SK-N-SH treated with all-trans-retinoic acid at 6 μM for 48 hours (cell line): ENCODE data around the gene ARID3A.

Experiments
- ARNTL ChIP-seq: fragments of 450-650 bp; formaldehyde crosslinking; IDR thresholded peaks from 2 replicates; pipeline ENCODE4 v1.5.0; 2020; ENCODE audit warnings: low read depth, mild to moderate bottlenecking, moderate library complexity, borderline replicate concordance
- BACH2 ChIP-seq: fragments of 250-450 bp; sonication (Bioruptor Pico); IDR thresholded peaks from 2 replicates; pipeline ENCODE4 v1.9.0; 2021; ENCODE audit warnings: mild to moderate bottlenecking, borderline replicate concordance
- CSDC2 ChIP-seq: fragments of 250-450 bp; sonication (Bioruptor Pico); IDR thresholded peaks from 2 replicates; pipeline ENCODE4 v1.5.0; 2020; ENCODE audit warnings: mild to moderate bottlenecking, moderate library complexity
- PATZ1 ChIP-seq: fragments of 250-450 bp; sonication (Bioruptor Pico); IDR thresholded peaks from 2 replicates; pipeline ENCODE4 v1.8.0; 2020; ENCODE audit warnings: mild to moderate bottlenecking, moderate library complexity, borderline replicate concordance
- PPARA ChIP-seq: fragments of 250-450 bp; sonication (Bioruptor Pico); IDR thresholded peaks from 2 replicates; pipeline ENCODE4 v1.5.0; 2020; ENCODE audit warnings: mild to moderate bottlenecking, borderline replicate concordance
- TCF4 ChIP-seq: fragments of 250-450 bp; sonication (Bioruptor Pico); IDR thresholded peaks from 2 replicates; pipeline ENCODE4 v1.8.0; 2021; ENCODE audit warnings: mild to moderate bottlenecking, moderate library complexity, borderline replicate concordance
- TOX ChIP-seq: fragments of 250-450 bp; sonication (Bioruptor Pico); IDR thresholded peaks from 2 replicates; pipeline ENCODE4 v1.8.0; 2021; ENCODE audit warnings: mild to moderate bottlenecking, moderate library complexity, borderline replicate concordance
- ZC3H10 ChIP-seq: fragments of 250-450 bp; sonication (Bioruptor Pico); IDR thresholded peaks from 2 replicates; pipeline ENCODE4 v1.5.1; 2021; ENCODE audit warnings: mild to moderate bottlenecking, moderate library complexity
- ZFP3 ChIP-seq: fragments of 250-450 bp; sonication (Bioruptor Pico); IDR thresholded peaks from 2 replicates; pipeline ENCODE4 v1.5.0; 2020; ENCODE audit warnings: mild to moderate bottlenecking, moderate library complexity
- ZFP30 ChIP-seq: fragments of 450-650 bp; formaldehyde crosslinking; IDR thresholded peaks from 2 replicates; pipeline ENCODE4 v1.5.0; 2022; ENCODE audit warnings: mild to moderate bottlenecking, moderate library complexity
- ZNF565 ChIP-seq: fragments of 450-650 bp; formaldehyde crosslinking; conservative IDR thresholded peaks from 2 replicates; pipeline ENCODE4 v1.5.0; 2020; ENCODE audit warnings: low read depth, mild to moderate bottlenecking, moderate library complexity
- TF ChIP-seq, protein P1 (sequence below): fragments of 250-450 bp; sonication (Bioruptor Pico); IDR thresholded peaks from 2 replicates; pipeline ENCODE4 v1.5.0; 2020; ENCODE audit warnings: mild to moderate bottlenecking, moderate library complexity
- TF ChIP-seq, protein P2 (sequence below): fragments of 250-450 bp; sonication (Bioruptor Pico); IDR thresholded peaks from 2 replicates; pipeline ENCODE4 v1.5.1; 2021; ENCODE audit warnings: mild to moderate bottlenecking, moderate library complexity

DNA sequence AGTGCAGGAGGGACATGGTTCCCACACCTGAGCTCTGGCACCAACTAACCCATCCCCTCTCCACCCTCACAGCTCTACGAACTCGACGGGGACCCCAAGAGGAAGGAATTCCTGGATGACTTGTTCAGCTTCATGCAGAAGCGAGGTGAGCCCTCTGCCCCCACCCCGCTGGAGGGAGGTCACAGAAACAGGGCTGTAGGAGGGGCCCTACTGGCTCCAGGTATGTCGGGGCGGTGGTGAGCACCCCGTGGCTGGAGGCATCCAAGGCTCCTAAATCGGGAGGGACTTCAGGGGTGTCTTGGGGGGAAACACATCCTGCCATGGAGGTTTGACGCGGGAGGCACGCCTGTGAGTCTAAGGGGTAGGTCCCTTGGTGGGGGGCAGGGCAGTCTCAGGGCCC lies 34.2 kb downstream of the ARID3A start:
- TF ChIP-seq ZNF565 (CRISPR knock-in tag) (no peak), ARNTL (CRISPR knock-in tag) (no peak), TOX (CRISPR knock-in tag) (no peak), ZFP3 (CRISPR knock-in tag) (no peak), PPARA (CRISPR knock-in tag) (no peak), TCF4 (CRISPR knock-in tag) (no peak), BACH2 (CRISPR knock-in tag) (no peak), ZFP30 (CRISPR knock-in tag) (no peak), CSDC2 (CRISPR knock-in tag) (no peak), ZC3H10 (CRISPR knock-in tag) (no peak), PATZ1 (CRISPR knock-in tag) (no peak)
- TF ChIP-seq, protein P1, sequence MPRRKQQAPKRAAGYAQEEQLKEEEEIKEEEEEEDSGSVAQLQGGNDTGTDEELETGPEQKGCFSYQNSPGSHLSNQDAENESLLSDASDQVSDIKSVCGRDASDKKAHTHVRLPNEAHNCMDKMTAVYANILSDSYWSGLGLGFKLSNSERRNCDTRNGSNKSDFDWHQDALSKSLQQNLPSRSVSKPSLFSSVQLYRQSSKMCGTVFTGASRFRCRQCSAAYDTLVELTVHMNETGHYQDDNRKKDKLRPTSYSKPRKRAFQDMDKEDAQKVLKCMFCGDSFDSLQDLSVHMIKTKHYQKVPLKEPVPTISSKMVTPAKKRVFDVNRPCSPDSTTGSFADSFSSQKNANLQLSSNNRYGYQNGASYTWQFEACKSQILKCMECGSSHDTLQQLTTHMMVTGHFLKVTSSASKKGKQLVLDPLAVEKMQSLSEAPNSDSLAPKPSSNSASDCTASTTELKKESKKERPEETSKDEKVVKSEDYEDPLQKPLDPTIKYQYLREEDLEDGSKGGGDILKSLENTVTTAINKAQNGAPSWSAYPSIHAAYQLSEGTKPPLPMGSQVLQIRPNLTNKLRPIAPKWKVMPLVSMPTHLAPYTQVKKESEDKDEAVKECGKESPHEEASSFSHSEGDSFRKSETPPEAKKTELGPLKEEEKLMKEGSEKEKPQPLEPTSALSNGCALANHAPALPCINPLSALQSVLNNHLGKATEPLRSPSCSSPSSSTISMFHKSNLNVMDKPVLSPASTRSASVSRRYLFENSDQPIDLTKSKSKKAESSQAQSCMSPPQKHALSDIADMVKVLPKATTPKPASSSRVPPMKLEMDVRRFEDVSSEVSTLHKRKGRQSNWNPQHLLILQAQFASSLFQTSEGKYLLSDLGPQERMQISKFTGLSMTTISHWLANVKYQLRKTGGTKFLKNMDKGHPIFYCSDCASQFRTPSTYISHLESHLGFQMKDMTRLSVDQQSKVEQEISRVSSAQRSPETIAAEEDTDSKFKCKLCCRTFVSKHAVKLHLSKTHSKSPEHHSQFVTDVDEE: no peak
- TF ChIP-seq, protein P2, sequence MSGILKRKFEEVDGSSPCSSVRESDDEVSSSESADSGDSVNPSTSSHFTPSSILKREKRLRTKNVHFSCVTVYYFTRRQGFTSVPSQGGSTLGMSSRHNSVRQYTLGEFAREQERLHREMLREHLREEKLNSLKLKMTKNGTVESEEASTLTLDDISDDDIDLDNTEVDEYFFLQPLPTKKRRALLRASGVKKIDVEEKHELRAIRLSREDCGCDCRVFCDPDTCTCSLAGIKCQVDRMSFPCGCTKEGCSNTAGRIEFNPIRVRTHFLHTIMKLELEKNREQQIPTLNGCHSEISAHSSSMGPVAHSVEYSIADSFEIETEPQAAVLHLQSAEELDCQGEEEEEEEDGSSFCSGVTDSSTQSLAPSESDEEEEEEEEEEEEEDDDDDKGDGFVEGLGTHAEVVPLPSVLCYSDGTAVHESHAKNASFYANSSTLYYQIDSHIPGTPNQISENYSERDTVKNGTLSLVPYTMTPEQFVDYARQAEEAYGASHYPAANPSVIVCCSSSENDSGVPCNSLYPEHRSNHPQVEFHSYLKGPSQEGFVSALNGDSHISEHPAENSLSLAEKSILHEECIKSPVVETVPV (CRISPR knock-in tag): no peak
